GM12878 (cell line): ENCODE measurements around the gene OR8J1. TPM values are rescaled to one million over a fixed set of nuclear protein-coding genes. Genes with fewer than 3 reads are reported as not detected.

ENCODE experiments used
- ATAC-seq: fragments of 200-7000 bp; cut with Tn5 transposase; 3 replicates; pipeline ENCODE4 v1.9.1; 2020; ENCODE audit warnings: mild to moderate bottlenecking, moderate library complexity
- BruUV-seq: library from RNA; stranded (reverse); fragments of 400-500 nt; replicated peaks from 2 replicates; lab custom pipeline; 2021; lab: Mats Ljungman, UMichigan
- CTCF ChIA-PET: fragments of 300-600 bp; sonication (Branson Sonifier 250); formaldehyde crosslinking; extraction: SDS; loops from one replicate; lab custom pipeline; 2021; ENCODE audit warnings: inconsistent platforms; lab: Yijun Ruan, JAX
- POLR2A ChIA-PET: fragments of 350-600 bp; formaldehyde crosslinking; extraction: SDS; loops from one replicate; lab custom pipeline; 2021; ENCODE audit warnings: inconsistent platforms; lab: Charles Lee
- RAD21 ChIA-PET: fragments of 300-600 bp; sonication (Branson Sonifier 250); formaldehyde crosslinking; loops from one replicate; lab custom pipeline; 2023; ENCODE audit warnings: antibody characterized with exemption; ENCODE audit not compliant: unreplicated experiment; lab: Charles Lee
- SMC1A ChIA-PET: fragments of 300-600 bp; sonication (Branson Sonifier 250); formaldehyde crosslinking; loops from one replicate; lab custom pipeline; 2023; ENCODE audit not compliant: unreplicated experiment, uncharacterized antibody; lab: Charles Lee
- DNase-seq: peaks from one replicate; pipeline ENCODE4 v3.0.0-alpha.2; 2011; ENCODE audit warnings: low read depth, low spot score
- FAIRE-seq: peaks from 3 replicates; lab custom pipeline; 2011; peaks lifted over from hg19 to GRCh38; lab: Jason Lieb, UNC
- H2AFZ ChIP-seq: 2 replicates; pipeline ENCODE4 v1.6.0; 2011; ENCODE audit warnings: low read depth, low read length, control low read depth; ENCODE audit not compliant: control insufficient read depth
- H3K27ac ChIP-seq: 2 replicates; pipeline ENCODE4 v1.5.1; 2011; ENCODE audit warnings: control low read depth; ENCODE audit not compliant: control insufficient read depth, insufficient read depth
- H3K27me3 ChIP-seq, 2 experiments: replicated peaks in 1 of 2; 2 replicates each; pipeline versions ENCODE4 v1.6.0 to v1.6.1; 2011; ENCODE audit warnings: low read length in 1 of 2; ENCODE audit not compliant: control insufficient read depth in 2 of 2, insufficient read depth in 2 of 2
- H3K36me3 ChIP-seq, 2 experiments: 2 replicates each; pipeline ENCODE4 v1.5.1; 2011; ENCODE audit warnings: low read length in 1 of 2; ENCODE audit not compliant: control insufficient read depth in 2 of 2, insufficient read depth in 2 of 2
- H3K4me1 ChIP-seq: 2 replicates; pipeline ENCODE4 v1.6.1; 2011; ENCODE audit warnings: mild to moderate bottlenecking, low read length, moderate library complexity, mixed read lengths; ENCODE audit not compliant: control insufficient read depth, insufficient read depth
- H3K4me2 ChIP-seq: 2 replicates; pipeline ENCODE4 v1.6.0; 2011; ENCODE audit warnings: control low read depth; ENCODE audit not compliant: control insufficient read depth, insufficient read depth
- H3K4me3 ChIP-seq: fragments of 200-600 bp; sonication (generic); 2 replicates; pipeline ENCODE4 v1.5.1; 2016
- H3K79me2 ChIP-seq: 2 replicates; pipeline ENCODE4 v1.6.0; 2011; ENCODE audit warnings: low read length; ENCODE audit not compliant: control insufficient read depth, insufficient read depth
- H3K9ac ChIP-seq: 2 replicates; pipeline ENCODE4 v1.8.0; 2011; ENCODE audit warnings: low read length, control low read depth, mixed read lengths; ENCODE audit not compliant: control insufficient read depth, insufficient read depth
- H3K9me3 ChIP-seq: replicated peaks from 3 replicates; pipeline ENCODE4 v1.5.1; 2011; ENCODE audit warnings: mild to moderate bottlenecking, low read length; ENCODE audit not compliant: control insufficient read depth, insufficient read depth
- H4K20me1 ChIP-seq: 2 replicates; pipeline ENCODE4 v1.6.0; 2011; ENCODE audit not compliant: control insufficient read depth, insufficient read depth
- CHD1 ChIP-seq: IDR thresholded peaks from 2 replicates; pipeline ENCODE4 v1.6.1; 2012; ENCODE audit warnings: low read depth, low read length, improper control_type of control experiment
- MXI1 ChIP-seq: fragments of 150-350 bp; IDR thresholded peaks from 2 replicates; pipeline ENCODE4 v1.6.1; 2011; ENCODE audit warnings: low read depth, mild to moderate bottlenecking, inconsistent platforms, low read length, improper control_type of control experiment
- NFYA ChIP-seq: IDR thresholded peaks from 2 replicates; pipeline ENCODE4 v1.6.1; 2011; ENCODE audit warnings: low read depth, mild to moderate bottlenecking, low read length, improper control_type of control experiment, borderline replicate concordance
- POLR2A ChIP-seq: IDR thresholded peaks from 2 replicates; pipeline ENCODE4 v1.6.1; 2011; ENCODE audit warnings: low read depth, mild to moderate bottlenecking, low read length
- WGBS: methylation state at CpG from one replicate; pipeline ENCODE4 v1.1.6; 2016; ENCODE audit warnings: low lambda C conversion rate; ENCODE audit not compliant: insufficient replicate concordance, insufficient coverage; ENCODE audit errors: missing lambda C conversion rate; 5-methylcytosine and 5-hydroxymethylcytosine counted together
- in situ Hi-C: fragments of 300-500 bp; cut with MboI; formaldehyde crosslinking; loops from 9 replicates; pipeline ENCODE4 v1.14.3; 2018; ENCODE audit warnings: mixed read lengths
- intact Hi-C: fragments of 100-400 bp; cut with micrococcal nuclease; formaldehyde crosslinking; loops from one replicate; pipeline ENCODE4 v1.14.2; 2022; ENCODE audit not compliant: unreplicated experiment
- polyA plus RNA-seq, 11 experiments: library from polyadenylated mRNA; depleted of rRNA in 4 of 11; unstranded in 6 of 11; stranded (reverse) in 5 of 11; fragments of >200 nt; fragmentation: Nextera tagmentation in 4 of 11; fragmentation: Illumina TruSeq in 1 of 11; extraction: Ambion mirVana in 4 of 11; extraction: Trizol in 1 of 11; gene quantifications; 1 replicate in 1 of 11; 2 replicates in 10 of 11; pipeline versions ENCODE4 v1.2.1 to v1.2.3, GENCODE V29; 2011 to 2016; ENCODE audit warnings: inconsistent platforms in 2 of 11, missing spikeins in 2 of 11, low read depth in 1 of 11
- total RNA-seq, 4 experiments: library from RNA; depleted of rRNA in 3 of 4; stranded (reverse); fragments of >200 nt in 3 of 4; fragmentation: Illumina TruSeq in 1 of 4; extraction: Trizol in 1 of 4; gene quantifications; 2 replicates each; pipeline versions ENCODE4 v1.2.1 to v1.2.3, GENCODE V29; 2013 to 2021
- TF ChIP-seq, protein P1 (sequence below): fragments of 150-350 bp; IDR thresholded peaks from 2 replicates; pipeline ENCODE4 v1.6.1; 2016; ENCODE audit warnings: low read depth, low read length
- TF ChIP-seq, protein P2 (sequence below): fragments of 450-650 bp; IDR thresholded peaks from 2 replicates; pipeline ENCODE4 v1.6.1; 2018; ENCODE audit warnings: mild to moderate bottlenecking, low read depth, moderate library complexity; ENCODE audit not compliant: partially characterized antibody

Gene OR8J1
- total and polyA plus RNA-seq, 10 of the 15 experiments (the other 5 are each of a cell fraction or from before 2014, with no cell fraction given): not detected

DNA sequence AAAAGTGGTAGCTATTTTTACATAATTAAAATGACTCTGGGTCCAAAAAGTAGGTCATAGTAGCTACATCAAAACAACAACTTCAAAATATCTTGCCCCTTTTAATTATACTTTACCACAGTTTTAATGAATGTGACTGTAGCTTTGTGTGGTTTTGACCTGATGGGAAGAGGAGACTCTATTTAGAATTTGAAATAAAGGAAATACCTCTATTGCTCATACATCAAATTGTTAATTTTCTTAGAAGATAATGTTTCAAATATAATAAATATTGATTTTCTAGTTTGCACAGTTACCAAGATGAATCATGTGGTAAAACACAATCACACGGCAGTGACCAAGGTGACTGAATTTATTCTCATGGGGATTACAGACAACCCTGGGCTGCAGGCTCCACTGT is 8.4 kb upstream of the OR8J1 start, which contains the start of gene OR8K1:
OR8K1 (plus strand) TSS at position 301 of the 400 bp plus-strand sequence; CDS start at position 301, 0 bp downstream.
- ChIA-PET CTCF (interaction anchor here (0.6 kb wide), 1 partner anchor 9 kb away, joined by 3 read pairs; no protein-coding TSS in a partner anchor), RAD21 (no interaction called here), SMC1A (no interaction called here), POLR2A (no interaction called here)
- intact Hi-C loops: no loop called here
- Histone ChIP-seq H3K9ac (no peak within 1 kb of the TSS), H2AFZ (no peak within 1 kb of the TSS), H3K4me3 (no peak within 1 kb of the TSS), H3K27me3 (no peaks in the 10 kb centered on the region), H4K20me1 (no peaks in the 10 kb centered on the region), H3K9me3 (no peaks in the 10 kb centered on the region), H3K4me2 (no peak within 1 kb of the TSS), H3K79me2 (no peaks in the 10 kb centered on the region), H3K27ac (no peak within 1 kb of the TSS), H3K4me1 (no peaks in the 10 kb centered on the region), H3K36me3 (no peaks in the 10 kb centered on the region)
- TF ChIP-seq, protein P1, sequence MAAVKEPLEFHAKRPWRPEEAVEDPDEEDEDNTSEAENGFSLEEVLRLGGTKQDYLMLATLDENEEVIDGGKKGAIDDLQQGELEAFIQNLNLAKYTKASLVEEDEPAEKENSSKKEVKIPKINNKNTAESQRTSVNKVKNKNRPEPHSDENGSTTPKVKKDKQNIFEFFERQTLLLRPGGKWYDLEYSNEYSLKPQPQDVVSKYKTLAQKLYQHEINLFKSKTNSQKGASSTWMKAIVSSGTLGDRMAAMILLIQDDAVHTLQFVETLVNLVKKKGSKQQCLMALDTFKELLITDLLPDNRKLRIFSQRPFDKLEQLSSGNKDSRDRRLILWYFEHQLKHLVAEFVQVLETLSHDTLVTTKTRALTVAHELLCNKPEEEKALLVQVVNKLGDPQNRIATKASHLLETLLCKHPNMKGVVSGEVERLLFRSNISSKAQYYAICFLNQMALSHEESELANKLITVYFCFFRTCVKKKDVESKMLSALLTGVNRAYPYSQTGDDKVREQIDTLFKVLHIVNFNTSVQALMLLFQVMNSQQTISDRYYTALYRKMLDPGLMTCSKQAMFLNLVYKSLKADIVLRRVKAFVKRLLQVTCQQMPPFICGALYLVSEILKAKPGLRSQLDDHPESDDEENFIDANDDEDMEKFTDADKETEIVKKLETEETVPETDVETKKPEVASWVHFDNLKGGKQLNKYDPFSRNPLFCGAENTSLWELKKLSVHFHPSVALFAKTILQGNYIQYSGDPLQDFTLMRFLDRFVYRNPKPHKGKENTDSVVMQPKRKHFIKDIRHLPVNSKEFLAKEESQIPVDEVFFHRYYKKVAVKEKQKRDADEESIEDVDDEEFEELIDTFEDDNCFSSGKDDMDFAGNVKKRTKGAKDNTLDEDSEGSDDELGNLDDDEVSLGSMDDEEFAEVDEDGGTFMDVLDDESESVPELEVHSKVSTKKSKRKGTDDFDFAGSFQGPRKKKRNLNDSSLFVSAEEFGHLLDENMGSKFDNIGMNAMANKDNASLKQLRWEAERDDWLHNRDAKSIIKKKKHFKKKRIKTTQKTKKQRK: no peak
- TF ChIP-seq CHD1 (no peak), POLR2A (no peak)
- in situ Hi-C loops: no loop called here
- WGBS: 67% methylated on average over 1 of the region's 1 CpG
- BruUV-seq: no TSS peak
- ATAC-seq: no peak
- DNase-seq: no peak
- no peak for FAIRE-seq

DNA sequence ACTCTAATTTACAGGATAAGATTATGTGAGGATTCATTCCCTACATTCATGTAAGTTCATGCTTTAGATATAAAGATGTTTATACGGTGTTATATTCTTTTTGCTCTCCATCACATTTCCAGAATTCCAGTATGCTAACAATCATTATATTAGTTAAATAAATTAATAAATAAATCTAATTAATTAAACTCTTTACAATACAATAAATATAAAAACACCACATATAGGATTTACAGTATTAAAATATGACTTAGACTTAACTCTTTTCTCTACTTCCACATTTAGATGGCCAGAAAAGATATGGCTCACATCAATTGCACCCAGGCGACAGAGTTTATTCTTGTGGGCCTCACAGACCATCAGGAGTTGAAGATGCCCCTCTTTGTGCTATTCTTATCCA is 21.2 kb downstream of the OR8J1 start, which contains the start of gene OR8U1:
OR8U1 (plus strand) TSS at position 301 of the 400 bp plus-strand sequence; CDS start at position 301, 0 bp downstream.
- intact Hi-C loops: no loop called here
- RAD21 ChIA-PET: no interaction called here
- 15% methylated on average over 2 of the region's 2 CpGs for WGBS
- TF ChIP-seq MXI1 (no peak), NFYA (no peak)
- TF ChIP-seq, protein P2, sequence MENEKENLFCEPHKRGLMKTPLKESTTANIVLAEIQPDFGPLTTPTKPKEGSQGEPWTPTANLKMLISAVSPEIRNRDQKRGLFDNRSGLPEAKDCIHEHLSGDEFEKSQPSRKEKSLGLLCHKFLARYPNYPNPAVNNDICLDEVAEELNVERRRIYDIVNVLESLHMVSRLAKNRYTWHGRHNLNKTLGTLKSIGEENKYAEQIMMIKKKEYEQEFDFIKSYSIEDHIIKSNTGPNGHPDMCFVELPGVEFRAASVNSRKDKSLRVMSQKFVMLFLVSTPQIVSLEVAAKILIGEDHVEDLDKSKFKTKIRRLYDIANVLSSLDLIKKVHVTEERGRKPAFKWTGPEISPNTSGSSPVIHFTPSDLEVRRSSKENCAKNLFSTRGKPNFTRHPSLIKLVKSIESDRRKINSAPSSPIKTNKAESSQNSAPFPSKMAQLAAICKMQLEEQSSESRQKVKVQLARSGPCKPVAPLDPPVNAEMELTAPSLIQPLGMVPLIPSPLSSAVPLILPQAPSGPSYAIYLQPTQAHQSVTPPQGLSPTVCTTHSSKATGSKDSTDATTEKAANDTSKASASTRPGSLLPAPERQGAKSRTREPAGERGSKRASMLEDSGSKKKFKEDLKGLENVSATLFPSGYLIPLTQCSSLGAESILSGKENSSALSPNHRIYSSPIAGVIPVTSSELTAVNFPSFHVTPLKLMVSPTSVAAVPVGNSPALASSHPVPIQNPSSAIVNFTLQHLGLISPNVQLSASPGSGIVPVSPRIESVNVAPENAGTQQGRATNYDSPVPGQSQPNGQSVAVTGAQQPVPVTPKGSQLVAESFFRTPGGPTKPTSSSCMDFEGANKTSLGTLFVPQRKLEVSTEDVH: no peak

More for the DNA sequence above, 21.2 kb downstream of the OR8J1 start, which contains the start of gene OR8U1:
- Histone ChIP-seq H3K9me3 (no peaks in the 10 kb centered on the region), H2AFZ (no peak within 1 kb of the TSS), H4K20me1 (no peaks in the 10 kb centered on the region), H3K4me1 (no peaks in the 10 kb centered on the region), H3K36me3 (no peaks in the 10 kb centered on the region), H3K4me2 (no peak within 1 kb of the TSS), H3K27me3 (no peaks in the 10 kb centered on the region), H3K9ac (no peak within 1 kb of the TSS), H3K4me3 (no peak within 1 kb of the TSS), H3K79me2 (no peaks in the 10 kb centered on the region), H3K27ac (no peak within 1 kb of the TSS)
- FAIRE-seq: no peak
- ChIA-PET POLR2A (no interaction called here), CTCF (no interaction called here), SMC1A (no interaction called here)
- DNase-seq: no peak
- in situ Hi-C loops: no loop called here
- no TSS peak for BruUV-seq
- no peak for ATAC-seq
